ENCODE measurements around the gene JUND. TPM values are rescaled to one million over a fixed set of nuclear protein-coding genes. Genes with fewer than 3 reads are reported as not detected.

Gene JUND
- total and polyA plus RNA-seq, 4 donors = 161 to 290 (median 207) TPM

GRCh38 chr19:18289471-18290301, 8.3 kb upstream of the JUND start:
- no peak for TF ChIP-seq CTCF (IDR thresholded peaks at IDR 0.05; ENCODE audit: control extremely low read depth, extremely low read depth)
- H3K4me1 ChIP-seq (ENCODE audit: control insufficient read depth in 5 of 5, insufficient read depth in 5 of 5, low read length in 5 of 5) = peaks cover 0 to 33% (median 6%) of the 10 kb centered on the region in 5 donors
- H3K9ac ChIP-seq (ENCODE audit: insufficient read depth in 1 of 2, low read length in 2 of 2) = no peak overlapping the region

GRCh38 chr19:18287836-18288772, 6.7 kb upstream of the JUND start:
- no peak overlapping the region for H3K4me3 ChIP-seq
- no peaks in the 10 kb centered on the region for H3K27me3 ChIP-seq (ENCODE audit: control insufficient read depth in 3 of 3, insufficient read depth in 3 of 3, low read length in 2 of 3)
- no peak for TF ChIP-seq CTCF (IDR thresholded peaks at IDR 0.05; ENCODE audit: control extremely low read depth, extremely low read depth)
- 67 to 75% methylated on average over 26 of the region's 26 CpGs for WGBS, 2 donors
- peaks cover 0 to 29% (median 8%) of the 10 kb centered on the region in 5 donors for H3K4me1 ChIP-seq (ENCODE audit: control insufficient read depth in 5 of 5, insufficient read depth in 5 of 5, low read length in 5 of 5)
- H3K36me3 ChIP-seq (ENCODE audit: control insufficient read depth in 4 of 4, insufficient read depth in 4 of 4, low read length in 4 of 4) = no peaks in the 10 kb centered on the region
- H3K9ac ChIP-seq (ENCODE audit: insufficient read depth in 1 of 2, low read length in 2 of 2) = peak overlapping the region in 1 of 2 donors; percentile 47
- no peaks in the 10 kb centered on the region for H3K9me3 ChIP-seq (ENCODE audit: control insufficient read depth in 4 of 4, insufficient read depth in 3 of 4, low read length in 3 of 4)
- DNase-seq (peak; percentile 63 to 78 (median 78)), ATAC-seq (ENCODE audit: insufficient read depth, low FRiP score) (no peak)
- peak overlapping the region in 1 of 2 donors; percentile 57 for H3K27ac ChIP-seq (ENCODE audit: low read depth in 1 of 2, low read length in 1 of 2)

More at GRCh38 chr19:18289471-18290301, 8.3 kb upstream of the JUND start:
- Histone ChIP-seq H3K9me3 (ENCODE audit: control insufficient read depth in 4 of 4, insufficient read depth in 3 of 4, low read length in 3 of 4) (no peaks in the 10 kb centered on the region), H3K27ac (ENCODE audit: low read depth in 1 of 2, low read length in 1 of 2) (peak overlapping the region in 1 of 2 donors; percentile 73), H3K4me3 (no peak overlapping the region), H3K27me3 (ENCODE audit: control insufficient read depth in 3 of 3, insufficient read depth in 3 of 3, low read length in 2 of 3) (no peaks in the 10 kb centered on the region), H3K36me3 (ENCODE audit: control insufficient read depth in 4 of 4, insufficient read depth in 4 of 4, low read length in 4 of 4) (no peaks in the 10 kb centered on the region)
- ATAC-seq (ENCODE audit: insufficient read depth, low FRiP score) (no peak), DNase-seq (peak in 2 of 3 donors; percentile 50 to 70)
- WGBS, 2 donors = 56 to 64% methylated on average over 12 of the region's 12 CpGs

GRCh38 chr19:18286973-18287635, 5.7 kb upstream of the JUND start:
- H3K4me1 ChIP-seq (ENCODE audit: control insufficient read depth in 5 of 5, insufficient read depth in 5 of 5, low read length in 5 of 5) = peaks cover 0 to 31% (median 14%) of the 10 kb centered on the region in 5 donors
- DNase-seq (no peak), ATAC-seq (ENCODE audit: insufficient read depth, low FRiP score) (no peak)
- TF ChIP-seq CTCF (IDR thresholded peaks at IDR 0.05; ENCODE audit: control extremely low read depth, extremely low read depth) = no peak
- H3K9me3 ChIP-seq (ENCODE audit: control insufficient read depth in 4 of 4, insufficient read depth in 3 of 4, low read length in 3 of 4) = no peaks in the 10 kb centered on the region
- H3K9ac ChIP-seq (ENCODE audit: insufficient read depth in 1 of 2, low read length in 2 of 2) = no peak overlapping the region
- H3K36me3 ChIP-seq (ENCODE audit: control insufficient read depth in 4 of 4, insufficient read depth in 4 of 4, low read length in 4 of 4) = no peaks in the 10 kb centered on the region
- H3K27ac ChIP-seq (ENCODE audit: low read depth in 1 of 2, low read length in 1 of 2) = peak overlapping the region in 1 of 2 donors; percentile 15
- no peaks in the 10 kb centered on the region for H3K27me3 ChIP-seq (ENCODE audit: control insufficient read depth in 3 of 3, insufficient read depth in 3 of 3, low read length in 2 of 3)
- no peak overlapping the region for H3K4me3 ChIP-seq
- 84 to 88% methylated on average over 21 of the region's 21 CpGs for WGBS, 2 donors
